ENCODE data around the gene PRKACA.

GRCh38 chr19:14148751-14149410 lies 31.3 kb upstream of the PRKACA start:
- TF ChIP-seq CTCF (IDR thresholded peaks at IDR 0.05; ENCODE audit: extremely low read depth in 1 of 2, insufficient read depth in 1 of 2, low read depth in 1 of 2, low read length in 2 of 2), result no peak
- no peak for TF ChIP-seq POLR2A (IDR thresholded peaks at IDR 0.05; ENCODE audit: low read depth, low read length)
- TF ChIP-seq POLR2AphosphoS5 (IDR thresholded peaks at IDR 0.05; ENCODE audit: insufficient read depth, low read depth, low read length), result no peak
- TF ChIP-seq GATA2 (IDR thresholded peaks at IDR 0.05; ENCODE audit: insufficient read depth, insufficient read length, low read depth, low read length), result no peak
- no peak for TF ChIP-seq EZH2 (IDR thresholded peaks at IDR 0.05; ENCODE audit: borderline replicate concordance, low read depth, low read length, severe bottlenecking)
- no peak for TF ChIP-seq MYC (IDR thresholded peaks at IDR 0.05; ENCODE audit: low read depth, low read length)
- TF ChIP-seq JUN (IDR thresholded peaks at IDR 0.05; ENCODE audit: borderline replicate concordance, insufficient read depth, insufficient read length, low read depth), result no peak
- TF ChIP-seq MAX (IDR thresholded peaks at IDR 0.05; ENCODE audit: insufficient read depth, insufficient read length), result no peak

Data from endothelial cell of umbilical vein (primary cell).